ENCODE results near the gene CERCAM. TPM values are rescaled to one million over a fixed set of nuclear protein-coding genes. Genes with fewer than 3 reads are reported as not detected.

The CERCAM gene
- total RNA-seq, 2 experiments from 2014 or later: 1.4 to 2.2 TPM

Other genes starting within 250 kb of the CERCAM start
- gene CIZ1, start 229.3 kb upstream of the CERCAM start, total RNA-seq: 10 to 100 TPM; 86.8 to 91.3 TPM
- under 1 TPM; 0.37 to 0.58 TPM for gene DNM1, start 217.5 kb upstream of the CERCAM start, total RNA-seq
- 10 to 100 TPM; 23.4 to 24.3 TPM for gene GOLGA2, start 144.8 kb upstream of the CERCAM start, total RNA-seq
- 10 to 100 TPM; 16.9 to 19.4 TPM for gene SWI5, start 144.6 kb upstream of the CERCAM start, total RNA-seq
- 10 to 100 TPM; 43.5 to 45.4 TPM for gene TRUB2, start 98.4 kb upstream of the CERCAM start, total RNA-seq
- 10 to 100 TPM; 41.4 to 45.6 TPM for gene COQ4, start 98.0 kb upstream of the CERCAM start, total RNA-seq
- gene SLC27A4, start 80.3 kb upstream of the CERCAM start, total RNA-seq: 10 to 100 TPM; 21.0 to 22.8 TPM
- 10 to 100 TPM; 81.7 to 85.6 TPM for gene URM1, start 49.5 kb upstream of the CERCAM start, total RNA-seq
- 10 to 100 TPM; 72.7 to 76.1 TPM for gene ODF2, start 35.1 kb downstream of the CERCAM start, total RNA-seq
- 10 to 100 TPM; 45.1 to 45.8 TPM for gene GLE1, start 83.9 kb downstream of the CERCAM start, total RNA-seq
- 100 to 1,000 TPM; 142 to 143 TPM for gene SPTAN1, start 131.7 kb downstream of the CERCAM start, total RNA-seq
- 10 to 100 TPM; 34.3 to 38.1 TPM for gene DYNC2I2, start 236.0 kb downstream of the CERCAM start, total RNA-seq